ENCODE results near the gene SLFN11.

Gene SLFN11

GRCh38 chr17:35371934-35372333, 1.5 kb downstream of the SLFN11 start:
- H3K4me3 Mint-ChIP-seq: no peak overlapping the region
- H3K27ac Mint-ChIP-seq: no peak overlapping the region
- peaks cover 95% of the 10 kb centered on the region for H3K27me3 Mint-ChIP-seq (ENCODE audit: low read depth, poor library complexity)
- TF ChIP-seq CTCF (IDR thresholded peaks at IDR 0.05): no peak
- peaks cover 10% of the 10 kb centered on the region for H3K4me1 Mint-ChIP-seq
- DNase-seq: no peak
- peaks cover 29% of the 10 kb centered on the region for H3K9me3 Mint-ChIP-seq
- no peaks in the 10 kb centered on the region for H3K36me3 Mint-ChIP-seq (ENCODE audit: low read depth)

GRCh38 chr17:35368081-35368830, 5.2 kb downstream of the SLFN11 start:
- no peak for TF ChIP-seq CTCF (IDR thresholded peaks at IDR 0.05)
- Mint-ChIP-seq H3K36me3 (ENCODE audit: low read depth) (no peaks in the 10 kb centered on the region), H3K9me3 (peaks cover 29% of the 10 kb centered on the region), H3K27me3 (ENCODE audit: low read depth, poor library complexity) (peaks cover 90% of the 10 kb centered on the region), H3K4me3 (no peak overlapping the region), H3K27ac (no peak overlapping the region), H3K4me1 (no peaks in the 10 kb centered on the region)
- no peak for DNase-seq

- no peaks in the 10 kb centered on the region for H3K36me3 Mint-ChIP-seq (ENCODE audit: low read depth)
- no peak for DNase-seq
- peaks cover 61% of the 10 kb centered on the region for H3K27me3 Mint-ChIP-seq (ENCODE audit: low read depth, poor library complexity)
- H3K4me1 Mint-ChIP-seq: no peaks in the 10 kb centered on the region
- H3K4me3 Mint-ChIP-seq: no peak overlapping the region
- H3K9me3 Mint-ChIP-seq: no peaks in the 10 kb centered on the region
- H3K27ac Mint-ChIP-seq: no peak overlapping the region
- no peak for TF ChIP-seq CTCF (IDR thresholded peaks at IDR 0.05)
Observed at GRCh38 chr17:35361027-35361426, 12.4 kb downstream of the SLFN11 start.

- DNase-seq: no peak
- H3K27ac Mint-ChIP-seq: no peak overlapping the region
Observed at GRCh38 chr17:35359398-35359797, 14.0 kb downstream of the SLFN11 start.

GRCh38 chr17:35352284-35352683, 21.1 kb downstream of the SLFN11 start:
- no peak for DNase-seq
- H3K4me1 Mint-ChIP-seq: no peaks in the 10 kb centered on the region
- no peaks in the 10 kb centered on the region for H3K9me3 Mint-ChIP-seq
- no peaks in the 10 kb centered on the region for H3K36me3 Mint-ChIP-seq (ENCODE audit: low read depth)
- H3K27ac Mint-ChIP-seq: no peak overlapping the region
- peaks cover 24% of the 10 kb centered on the region for H3K27me3 Mint-ChIP-seq (ENCODE audit: low read depth, poor library complexity)
- TF ChIP-seq CTCF (IDR thresholded peaks at IDR 0.05): no peak
- no peak overlapping the region for H3K4me3 Mint-ChIP-seq

More at GRCh38 chr17:35359398-35359797, 14.0 kb downstream of the SLFN11 start:
- TF ChIP-seq CTCF (IDR thresholded peaks at IDR 0.05): no peak
- Mint-ChIP-seq H3K27me3 (ENCODE audit: low read depth, poor library complexity) (peaks cover 48% of the 10 kb centered on the region), H3K36me3 (ENCODE audit: low read depth) (no peaks in the 10 kb centered on the region), H3K4me1 (no peaks in the 10 kb centered on the region), H3K4me3 (no peak overlapping the region), H3K9me3 (no peaks in the 10 kb centered on the region)

GRCh38 chr17:35350493-35350892, 22.9 kb downstream of the SLFN11 start:
- Mint-ChIP-seq H3K9me3 (no peaks in the 10 kb centered on the region), H3K4me1 (peaks cover 11% of the 10 kb centered on the region), H3K36me3 (ENCODE audit: low read depth) (no peaks in the 10 kb centered on the region), H3K4me3 (no peak overlapping the region), H3K27ac (no peak overlapping the region), H3K27me3 (ENCODE audit: low read depth, poor library complexity) (peaks cover 38% of the 10 kb centered on the region)
- DNase-seq: no peak
- no peak for TF ChIP-seq CTCF (IDR thresholded peaks at IDR 0.05)
